ENCODE measurements around the gene PRSS50.
"Not testable (repeated sequence)": the region's sequence is repeated elsewhere in the genome, so short reads cannot be mapped to it uniquely, and the experiment has no call there.

The PRSS50 gene

DNA sequence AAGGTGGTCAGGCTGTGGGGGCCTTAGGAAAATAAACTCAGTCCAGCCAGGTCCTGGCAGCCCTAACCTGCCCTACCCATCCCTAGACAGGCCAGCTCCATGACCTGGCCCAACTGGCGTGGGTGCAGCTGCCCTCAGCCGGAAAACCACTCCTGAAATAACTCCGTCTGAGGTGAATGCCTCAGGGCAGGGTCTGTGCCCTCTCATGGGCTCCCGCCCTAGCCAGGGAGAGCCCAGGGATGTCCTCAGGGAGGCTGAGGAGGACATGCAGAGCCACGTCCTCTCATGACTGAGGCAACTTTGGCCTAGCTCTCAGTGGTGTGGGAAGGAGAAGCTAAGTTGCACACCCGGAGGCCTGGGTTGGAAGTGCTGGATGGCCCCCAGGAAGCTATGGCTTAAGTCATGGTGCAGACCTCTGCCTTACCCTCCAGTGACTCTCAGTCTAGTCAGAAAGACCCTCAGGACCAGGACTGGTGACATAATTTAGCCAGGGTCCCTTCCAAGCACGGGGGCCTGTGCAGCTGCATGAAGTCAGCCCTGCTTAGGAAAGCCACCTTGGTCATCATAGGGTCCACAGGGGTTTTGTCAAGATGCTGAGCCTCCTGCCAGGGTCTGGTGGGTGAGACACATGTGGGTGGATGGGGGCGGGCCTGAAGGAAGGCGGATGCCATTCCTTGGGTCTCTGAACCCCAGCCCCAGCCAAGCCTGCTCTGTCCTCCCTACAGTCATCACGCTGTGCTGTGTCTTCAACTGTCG, 9.1 kb downstream of the PRSS50 start:
- TF ChIP-seq ZFX (IDR thresholded peaks at IDR 0.05; ENCODE audit: borderline replicate concordance) = no peak
- TF ChIP-seq, protein P1, sequence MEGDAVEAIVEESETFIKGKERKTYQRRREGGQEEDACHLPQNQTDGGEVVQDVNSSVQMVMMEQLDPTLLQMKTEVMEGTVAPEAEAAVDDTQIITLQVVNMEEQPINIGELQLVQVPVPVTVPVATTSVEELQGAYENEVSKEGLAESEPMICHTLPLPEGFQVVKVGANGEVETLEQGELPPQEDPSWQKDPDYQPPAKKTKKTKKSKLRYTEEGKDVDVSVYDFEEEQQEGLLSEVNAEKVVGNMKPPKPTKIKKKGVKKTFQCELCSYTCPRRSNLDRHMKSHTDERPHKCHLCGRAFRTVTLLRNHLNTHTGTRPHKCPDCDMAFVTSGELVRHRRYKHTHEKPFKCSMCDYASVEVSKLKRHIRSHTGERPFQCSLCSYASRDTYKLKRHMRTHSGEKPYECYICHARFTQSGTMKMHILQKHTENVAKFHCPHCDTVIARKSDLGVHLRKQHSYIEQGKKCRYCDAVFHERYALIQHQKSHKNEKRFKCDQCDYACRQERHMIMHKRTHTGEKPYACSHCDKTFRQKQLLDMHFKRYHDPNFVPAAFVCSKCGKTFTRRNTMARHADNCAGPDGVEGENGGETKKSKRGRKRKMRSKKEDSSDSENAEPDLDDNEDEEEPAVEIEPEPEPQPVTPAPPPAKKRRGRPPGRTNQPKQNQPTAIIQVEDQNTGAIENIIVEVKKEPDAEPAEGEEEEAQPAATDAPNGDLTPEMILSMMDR (IDR thresholded peaks at IDR 0.05) = no peak
- H3K27ac ChIP-seq = no peak overlapping the region

DNA sequence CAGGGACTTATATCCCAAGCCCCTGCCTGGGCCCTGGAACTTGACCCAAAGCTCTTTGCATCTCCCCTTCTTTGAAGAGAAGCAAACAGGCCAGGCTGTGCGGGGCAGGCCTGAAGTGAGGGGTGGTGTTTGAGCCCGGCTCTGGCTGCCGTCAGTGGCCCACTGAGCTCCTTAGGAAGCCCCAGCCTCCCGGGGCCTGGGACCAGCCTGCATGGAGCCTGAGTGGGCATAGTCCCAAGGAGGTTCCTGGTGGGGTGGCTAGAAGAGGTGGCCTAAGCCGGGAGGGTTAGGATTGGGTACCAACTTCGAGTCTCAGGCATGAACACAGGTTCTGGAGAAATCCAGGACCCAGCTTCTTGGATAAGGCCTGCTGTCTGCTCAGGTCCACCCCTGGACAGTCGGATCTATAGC, 10.1 kb downstream of the PRSS50 start:
- TF ChIP-seq ZFX (IDR thresholded peaks at IDR 0.05; ENCODE audit: borderline replicate concordance) = no peak
- TF ChIP-seq, protein P1 (IDR thresholded peaks at IDR 0.05) = no peak
- H3K27ac ChIP-seq = no peak overlapping the region

DNA sequence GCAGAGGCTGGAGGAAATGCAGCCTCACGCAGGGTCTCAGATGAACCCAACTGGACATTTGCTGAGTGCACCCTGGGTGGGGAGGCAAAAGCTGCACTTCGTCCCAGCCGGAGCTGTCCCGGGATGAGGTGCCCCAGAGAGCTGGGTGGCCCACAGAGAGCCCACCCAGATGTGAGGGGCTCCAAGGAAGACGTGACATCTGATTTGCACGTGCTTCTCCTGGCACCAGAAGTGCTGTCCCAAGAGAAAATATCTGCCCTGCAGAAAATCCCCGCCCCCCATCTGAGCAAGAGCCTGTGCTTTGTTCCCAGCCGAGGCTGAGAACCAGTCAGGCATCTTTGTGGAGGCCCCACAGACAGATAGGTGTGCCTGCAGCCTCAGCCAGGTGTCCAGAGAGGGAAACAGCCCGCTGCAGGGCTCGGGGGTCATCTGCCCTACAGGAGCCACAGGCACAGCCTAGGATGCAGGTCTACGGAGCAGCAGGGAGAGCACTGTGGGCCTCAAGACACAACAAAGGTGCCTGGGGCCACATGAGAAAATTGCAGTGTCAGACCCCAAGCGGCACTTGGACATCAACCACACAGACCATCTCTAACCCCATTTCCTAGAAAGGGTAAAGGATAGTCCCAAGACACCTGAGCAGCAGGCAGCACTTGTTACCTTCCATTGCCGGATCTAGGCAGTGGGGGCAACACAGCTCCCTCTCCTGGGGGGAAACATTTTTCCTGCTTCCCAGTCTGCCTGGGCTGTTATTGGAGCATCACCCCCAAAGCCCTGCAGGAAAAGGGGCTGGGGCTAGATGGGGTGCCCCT, 10.7 kb downstream of the PRSS50 start:
- no peak overlapping the region for H3K27ac ChIP-seq
- TF ChIP-seq ZFX (IDR thresholded peaks at IDR 0.05; ENCODE audit: borderline replicate concordance) = no peak
- TF ChIP-seq, protein P1 (IDR thresholded peaks at IDR 0.05) = no peak

DNA sequence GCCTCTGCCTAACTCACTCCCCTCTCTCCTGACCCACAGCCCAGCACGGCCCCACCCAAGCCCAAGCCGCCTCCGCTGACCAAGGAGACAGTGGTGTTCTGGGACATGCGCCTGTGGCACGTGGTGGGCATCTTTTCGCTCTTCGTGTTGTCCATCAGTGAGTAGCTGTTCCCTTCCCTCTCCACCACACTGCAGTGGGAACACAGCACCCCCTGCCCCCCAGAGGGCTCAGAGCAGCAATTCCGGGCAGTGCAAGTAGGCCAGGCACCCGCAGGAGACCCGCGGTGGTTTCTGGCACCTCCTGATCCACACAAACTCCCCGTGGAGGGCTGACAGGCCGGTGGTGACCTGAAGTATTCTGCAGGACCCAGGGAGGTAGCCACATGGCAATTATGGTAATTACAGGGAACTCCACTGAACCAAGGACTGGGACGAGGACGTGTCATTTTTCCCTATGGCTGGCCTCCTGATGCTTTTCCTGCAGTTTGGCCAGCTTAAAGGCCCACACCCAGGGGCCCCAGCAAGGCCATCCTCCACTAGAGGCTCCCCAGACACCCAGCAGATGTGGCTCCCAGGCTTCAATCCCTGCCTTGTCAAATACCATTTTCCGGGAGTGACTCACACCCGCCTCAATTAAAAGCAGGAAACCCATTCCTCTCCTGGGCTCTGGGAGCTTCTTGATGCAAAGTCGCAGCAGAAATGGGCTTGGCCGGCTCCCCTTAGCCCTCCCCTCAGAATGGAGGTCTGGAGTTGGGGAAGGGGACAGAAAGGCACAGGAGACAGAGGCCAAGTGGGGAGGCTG, 11.7 kb downstream of the PRSS50 start:
- no peak for TF ChIP-seq ZFX (IDR thresholded peaks at IDR 0.05; ENCODE audit: borderline replicate concordance)
- TF ChIP-seq, protein P1 (IDR thresholded peaks at IDR 0.05) = no peak
- H3K27ac ChIP-seq = no peak overlapping the region

DNA sequence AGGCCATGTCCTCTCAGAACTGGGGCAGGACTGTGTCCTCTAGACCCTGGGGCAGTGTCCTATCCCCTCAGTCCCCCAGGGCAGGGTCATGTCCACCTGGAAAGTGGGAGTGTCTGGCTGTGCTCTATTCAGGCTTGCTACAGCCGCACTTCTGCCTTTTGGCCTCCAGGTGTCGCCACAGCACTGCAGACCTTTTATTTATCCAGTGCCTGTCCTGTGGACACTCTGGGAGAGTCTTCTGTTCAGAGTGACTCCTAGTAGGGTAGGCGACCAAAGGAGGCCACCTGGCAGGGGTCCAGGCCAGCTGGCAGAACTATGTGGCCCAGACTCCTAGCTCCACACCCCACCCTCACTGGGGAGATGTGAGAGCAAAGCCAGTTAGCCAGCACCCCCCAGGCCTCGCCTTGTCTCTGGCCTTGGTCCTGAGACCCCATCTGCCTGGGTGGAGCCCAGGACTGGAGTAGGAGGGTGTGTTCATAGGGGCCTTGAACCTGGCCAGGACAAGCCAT, 12.6 kb downstream of the PRSS50 start:
- TF ChIP-seq ZFX (IDR thresholded peaks at IDR 0.05; ENCODE audit: borderline replicate concordance) = no peak
- TF ChIP-seq, protein P1 (IDR thresholded peaks at IDR 0.05) = peak; percentile 91
- no peak overlapping the region for H3K27ac ChIP-seq

DNA sequence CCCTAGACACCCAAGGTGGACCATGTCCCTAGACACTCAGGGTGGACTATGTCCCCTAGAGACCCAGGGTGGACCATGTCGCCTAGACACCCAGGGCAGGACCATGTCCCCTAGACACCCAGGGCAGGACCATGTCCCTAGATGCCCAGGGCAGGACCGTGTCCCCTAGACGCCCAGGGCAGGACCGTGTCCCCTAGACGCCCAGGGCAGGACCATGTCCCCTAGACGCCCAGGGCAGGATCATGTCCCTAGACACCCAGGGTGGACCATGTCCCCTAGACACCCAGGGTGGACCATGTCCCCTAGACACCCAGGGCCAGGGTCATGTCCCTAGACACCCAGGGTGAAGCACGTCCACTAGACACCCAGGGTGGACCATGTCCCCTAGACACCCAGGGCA, 13.3 kb downstream of the PRSS50 start:
- not testable (repeated sequence) for H3K27ac ChIP-seq

DNA sequence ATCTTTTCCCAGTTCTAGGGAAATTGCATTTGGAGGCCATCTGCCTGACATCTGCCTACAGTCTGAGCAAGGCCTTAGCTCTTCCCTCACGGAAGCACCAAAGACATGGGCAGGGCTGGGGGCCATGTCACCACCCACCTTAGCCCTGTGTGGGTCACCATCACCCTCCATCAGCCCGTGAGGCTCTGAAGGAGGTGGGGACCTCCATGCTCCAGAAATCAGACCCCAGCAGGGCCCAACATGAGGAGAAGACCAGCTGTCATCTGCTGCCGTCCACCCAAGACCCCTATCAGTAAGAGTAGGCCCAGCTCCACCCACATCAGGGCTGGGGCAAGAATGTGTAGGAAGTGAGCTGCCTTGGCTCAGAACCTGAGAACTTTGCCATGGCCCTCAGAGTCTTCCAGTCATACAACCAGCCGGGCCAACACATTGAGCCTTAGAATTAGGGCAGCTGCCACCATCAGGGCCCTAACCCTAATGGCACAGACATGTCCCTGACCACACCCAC, 14.6 kb downstream of the PRSS50 start:
- TF ChIP-seq, protein P1 (IDR thresholded peaks at IDR 0.05) = no peak
- no peak for TF ChIP-seq ZFX (IDR thresholded peaks at IDR 0.05; ENCODE audit: borderline replicate concordance)
- H3K27ac ChIP-seq = no peak overlapping the region

All from 22Rv1 (cell line).